Fibroblast of the aortic adventitia (primary cell): Measurements from ENCODE around the gene LEPR. TPM values are rescaled to one million over a fixed set of nuclear protein-coding genes. Genes with fewer than 3 reads are reported as not detected.

Source experiments
- DNase-seq: peaks from one replicate; pipeline ENCODE4 v3.0.0-alpha.2; 2010; ENCODE audit warnings: low read depth
- H3K4me3 ChIP-seq: 2 replicates; pipeline ENCODE4 v1.5.1; 2011; ENCODE audit warnings: low read depth, mild to moderate bottlenecking, control low read depth, low read length, moderate library complexity
- CTCF ChIP-seq: IDR thresholded peaks from 2 replicates; pipeline ENCODE4 v1.5.1; 2011; ENCODE audit warnings: mild to moderate bottlenecking, low read length, control low read depth, inconsistent platforms; ENCODE audit not compliant: insufficient read depth
- total RNA-seq: library from RNA; depleted of rRNA; stranded (reverse); fragments of >200 nt; gene quantifications from 2 replicates; pipeline ENCODE4 v1.2.3, GENCODE V29; 2012; ENCODE audit warnings: low replicate concordance

LEPR gene
- total RNA-seq, 1 donor, result 6.9 TPM

GRCh38 chr1:65398083-65398482 is 22.4 kb upstream of the LEPR start:
- H3K4me3 ChIP-seq, result no peak overlapping the region
- no peak for TF ChIP-seq CTCF

GRCh38 chr1:65399003-65399402 is 21.5 kb upstream of the LEPR start:
- H3K4me3 ChIP-seq, result no peak overlapping the region
- DNase-seq, result no peak
- TF ChIP-seq CTCF, result no peak

More at GRCh38 chr1:65398083-65398482, 22.4 kb upstream of the LEPR start:
- DNase-seq, result no peak

- no peak overlapping the region for H3K4me3 ChIP-seq
- no peak for DNase-seq
- TF ChIP-seq CTCF, result no peak
Measured at GRCh38 chr1:65401612-65402011, 18.9 kb upstream of the LEPR start.

GRCh38 chr1:65404941-65405340 is 15.5 kb upstream of the LEPR start:
- DNase-seq, result no peak
- H3K4me3 ChIP-seq, result no peak overlapping the region
- TF ChIP-seq CTCF, result no peak

GRCh38 chr1:65407877-65408276 is 12.6 kb upstream of the LEPR start:
- no peak for DNase-seq
- H3K4me3 ChIP-seq, result no peak overlapping the region
- no peak for TF ChIP-seq CTCF

GRCh38 chr1:65409314-65409713 is 11.2 kb upstream of the LEPR start:
- H3K4me3 ChIP-seq, result no peak overlapping the region
- TF ChIP-seq CTCF, result no peak
- DNase-seq, result no peak

- TF ChIP-seq CTCF, result no peak
- no peak overlapping the region for H3K4me3 ChIP-seq
- DNase-seq, result no peak
Measured at GRCh38 chr1:65409816-65410326, 10.6 kb upstream of the LEPR start.
